Keratinocyte (primary cell): ENCODE measurements around the gene CADM2. TPM values are rescaled to one million over a fixed set of nuclear protein-coding genes. Genes with fewer than 3 reads are reported as not detected.

Experiments used
- DNase-seq: peaks from one replicate; pipeline ENCODE4 v3.0.0-alpha.2; 2011; ENCODE audit warnings: low read depth, missing footprints, low spot score
- FAIRE-seq: peaks from 2 replicates; lab custom pipeline; 2011; peaks lifted over from hg19 to GRCh38; lab: Jason Lieb, UNC
- H2AFZ ChIP-seq: 2 replicates; pipeline ENCODE4 v1.6.0; 2012; ENCODE audit warnings: low read length, control low read depth, inconsistent platforms; ENCODE audit not compliant: control insufficient read depth
- H3K27ac ChIP-seq: 2 replicates; pipeline ENCODE4 v1.5.1; 2011; ENCODE audit warnings: low read length; ENCODE audit not compliant: control insufficient read depth, insufficient read depth
- H3K27me3 ChIP-seq: 3 replicates; pipeline ENCODE4 v1.6.0; 2011; ENCODE audit warnings: low read length; ENCODE audit not compliant: control insufficient read depth, insufficient read depth; ENCODE audit errors: extremely low read depth
- H3K36me3 ChIP-seq, 2 experiments: 2 replicates in 1 of 2; 3 replicates in 1 of 2; pipeline ENCODE4 v1.5.1; 2011; ENCODE audit warnings: low read length in 2 of 2, mild to moderate bottlenecking in 1 of 2; ENCODE audit not compliant: control insufficient read depth in 2 of 2, insufficient read depth in 2 of 2; ENCODE audit errors: extremely low read depth in 1 of 2
- H3K4me1 ChIP-seq: 3 replicates; pipeline ENCODE4 v1.5.1; 2011; ENCODE audit warnings: low read length; ENCODE audit not compliant: control insufficient read depth, insufficient read depth; ENCODE audit errors: extremely low read depth
- H3K4me2 ChIP-seq: 3 replicates; pipeline ENCODE4 v1.6.0; 2011; ENCODE audit warnings: low read depth, low read length; ENCODE audit not compliant: control insufficient read depth, insufficient read depth; ENCODE audit errors: extremely low read depth
- H3K4me3 ChIP-seq, 3 experiments: fragments of 200-600 bp in 1 of 3; sonication (generic) in 1 of 3; 2 replicates in 2 of 3; 3 replicates in 1 of 3; pipeline ENCODE4 v1.5.1; 2011 to 2016; ENCODE audit warnings: low read length in 3 of 3, mild to moderate bottlenecking in 3 of 3, control low read depth in 2 of 3, inconsistent platforms in 1 of 3, low read depth in 1 of 3, mixed read lengths in 1 of 3, mixed run types in 1 of 3, moderate library complexity in 1 of 3; ENCODE audit not compliant: control insufficient read depth in 2 of 3, insufficient read depth in 2 of 3; ENCODE audit errors: extremely low read depth in 1 of 3
- H3K79me2 ChIP-seq: 2 replicates; pipeline ENCODE4 v1.6.0; 2012; ENCODE audit warnings: low read length; ENCODE audit not compliant: control insufficient read depth, insufficient read depth
- H3K9ac ChIP-seq: 3 replicates; pipeline ENCODE4 v1.6.0; 2011; ENCODE audit warnings: low read length; ENCODE audit not compliant: control insufficient read depth, insufficient read depth; ENCODE audit errors: extremely low read depth
- H3K9me1 ChIP-seq: 3 replicates; pipeline ENCODE4 v1.6.0; 2011; ENCODE audit warnings: low read length; ENCODE audit not compliant: control insufficient read depth, insufficient read depth; ENCODE audit errors: extremely low read depth
- H3K9me3 ChIP-seq: 2 replicates; pipeline ENCODE4 v1.5.1; 2012; ENCODE audit warnings: low read depth, low read length; ENCODE audit not compliant: control insufficient read depth
- H4K20me1 ChIP-seq: 3 replicates; pipeline ENCODE4 v1.6.0; 2011; ENCODE audit warnings: low read length; ENCODE audit not compliant: control insufficient read depth, insufficient read depth; ENCODE audit errors: extremely low read depth
- CTCF ChIP-seq, 3 experiments: IDR thresholded peaks in 1 of 3; conservative IDR thresholded peaks in 1 of 3; optimal IDR thresholded peaks in 1 of 3; 2 replicates in 2 of 3; 3 replicates in 1 of 3; pipeline versions ENCODE3 to v1.5.1; 2011; ENCODE audit warnings: low read length in 3 of 3, mild to moderate bottlenecking in 3 of 3, moderate library complexity in 2 of 3, control low read depth in 1 of 3, inconsistent platforms in 1 of 3; ENCODE audit not compliant: insufficient read depth in 2 of 3; ENCODE audit errors: extremely low read depth in 1 of 3
- EZH2 ChIP-seq: IDR thresholded peaks from one replicate; pipeline ENCODE4 v1.6.1; 2012; ENCODE audit warnings: inconsistent platforms, mild to moderate bottlenecking, low read length, moderate library complexity
- dilution Hi-C: fragments of 300-500 bp; cut with MboI; formaldehyde crosslinking; loops from one replicate; pipeline ENCODE4 v1.7.0; 2020; ENCODE audit warnings: low sequenced_read_pairs; ENCODE audit not compliant: extremely low pct_ligation_motif_present
- polyA plus RNA-seq, 5 experiments: library from polyadenylated mRNA; depleted of rRNA in 3 of 5; stranded (reverse) in 3 of 5; stranded (forward) in 1 of 5; unstranded in 1 of 5; fragments of >200 nt; gene quantifications; 1 replicate in 1 of 5; 2 replicates in 3 of 5; 3 replicates in 1 of 5; pipeline versions ENCODE4 v1.2.1 to v1.2.3, GENCODE V29; 2011 to 2012; ENCODE audit warnings: missing spikeins in 2 of 5, low read depth in 1 of 5, low replicate concordance in 1 of 5

The CADM2 gene
- polyA plus RNA-seq, 1 donor (not counting 4 experiments of a cell fraction or from before 2014, with no cell fraction given), result not detected

- peak overlapping the region; percentile 1 for H3K9ac ChIP-seq
- peak overlapping the region; percentile 62 for H3K4me2 ChIP-seq
- no peaks in the 10 kb centered on the region for H3K9me1 ChIP-seq
- H2AFZ ChIP-seq, result peak overlapping the region; percentile 86
- no peaks in the 10 kb centered on the region for H3K36me3 ChIP-seq
- no peak for TF ChIP-seq EZH2
- no peak for TF ChIP-seq CTCF (optimal IDR thresholded peaks at IDR 0.05 in 1 of 3, IDR thresholded peaks at IDR 0.05 in 1 of 3, conservative IDR thresholded peaks at IDR 0.05 in 1 of 3; ENCODE audit: extremely low read depth in 1 of 3, insufficient read depth in 2 of 3, low read length in 3 of 3)
- dilution Hi-C loops, result no loop called here
- peak overlapping the region; percentile 80 for H3K27ac ChIP-seq
- H3K9me3 ChIP-seq, result no peaks in the 10 kb centered on the region
- H3K27me3 ChIP-seq, result no peaks in the 10 kb centered on the region
- FAIRE-seq (peak; percentile 51), DNase-seq (no peak)
- H3K79me2 ChIP-seq, result no peaks in the 10 kb centered on the region
- no peak overlapping the region for H3K4me3 ChIP-seq
- H3K4me1 ChIP-seq, result peaks cover 34% of the 10 kb centered on the region
- H4K20me1 ChIP-seq, result no peaks in the 10 kb centered on the region
Observed at GRCh38 chr3:85164436-85164835, 205.6 kb downstream of the CADM2 start.

- dilution Hi-C loops, result no loop called here
- FAIRE-seq (no peak), DNase-seq (no peak)
- no peak for TF ChIP-seq EZH2
- no peak for TF ChIP-seq CTCF (optimal IDR thresholded peaks at IDR 0.05 in 1 of 3, IDR thresholded peaks at IDR 0.05 in 1 of 3, conservative IDR thresholded peaks at IDR 0.05 in 1 of 3; ENCODE audit: extremely low read depth in 1 of 3, insufficient read depth in 2 of 3, low read length in 3 of 3)
- H3K9me1 ChIP-seq, result no peaks in the 10 kb centered on the region
- no peaks in the 10 kb centered on the region for H3K36me3 ChIP-seq
- H3K9me3 ChIP-seq, result no peaks in the 10 kb centered on the region
- H3K79me2 ChIP-seq, result no peaks in the 10 kb centered on the region
- H3K27me3 ChIP-seq, result no peaks in the 10 kb centered on the region
- H3K9ac ChIP-seq, result no peak overlapping the region
- no peak overlapping the region for H3K4me3 ChIP-seq
- no peak overlapping the region for H2AFZ ChIP-seq
- H3K4me2 ChIP-seq, result no peak overlapping the region
- H3K4me1 ChIP-seq, result peaks cover 18% of the 10 kb centered on the region
- no peaks in the 10 kb centered on the region for H4K20me1 ChIP-seq
- no peak overlapping the region for H3K27ac ChIP-seq
Observed at GRCh38 chr3:85167576-85167975, 208.8 kb downstream of the CADM2 start.
